Right lobe of liver (tissue), 4 donors: ENCODE results near the gene PDCD11.

Source experiments
- POLR2A ChIP-seq: fragments of 450-650 bp; IDR thresholded peaks from one replicate; pipeline ENCODE4 v1.6.1; 2017; ENCODE audit warnings: antibody characterized with exemption, mild to moderate bottlenecking
- TF ChIP-seq, protein P1 (sequence below), 4 donors: fragments of 200-600 bp in 3 of 4; fragments of 450-650 bp in 1 of 4; IDR thresholded peaks; one replicate each; pipeline versions ENCODE4 v1.5.1 to v1.8.0; 2016 to 2022; ENCODE audit warnings: antibody characterized with exemption in 4 of 4, mild to moderate bottlenecking in 2 of 4
- donor health status: DM: no; HTN: no; CAD: no.
- donor health status: DM: no; HTN: no; CAD: no.
- donor health status: DM: no; HTN: yes; CAD: no.

DNA sequence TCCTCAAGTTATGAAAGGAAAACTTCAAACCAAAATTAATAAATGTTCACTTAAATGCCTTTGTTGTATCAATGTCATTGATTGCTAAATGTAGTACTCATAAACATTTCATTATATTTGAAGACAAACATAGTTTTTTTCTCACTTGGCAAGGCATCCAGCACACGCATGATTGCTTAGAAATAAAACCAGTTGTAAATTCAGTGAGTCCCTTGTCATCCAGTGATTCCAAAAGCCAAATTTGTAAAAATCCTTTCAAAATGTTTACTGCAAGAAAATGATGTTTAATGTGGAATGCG is 90.9 kb downstream of the PDCD11 start:
- TF ChIP-seq, protein P1, sequence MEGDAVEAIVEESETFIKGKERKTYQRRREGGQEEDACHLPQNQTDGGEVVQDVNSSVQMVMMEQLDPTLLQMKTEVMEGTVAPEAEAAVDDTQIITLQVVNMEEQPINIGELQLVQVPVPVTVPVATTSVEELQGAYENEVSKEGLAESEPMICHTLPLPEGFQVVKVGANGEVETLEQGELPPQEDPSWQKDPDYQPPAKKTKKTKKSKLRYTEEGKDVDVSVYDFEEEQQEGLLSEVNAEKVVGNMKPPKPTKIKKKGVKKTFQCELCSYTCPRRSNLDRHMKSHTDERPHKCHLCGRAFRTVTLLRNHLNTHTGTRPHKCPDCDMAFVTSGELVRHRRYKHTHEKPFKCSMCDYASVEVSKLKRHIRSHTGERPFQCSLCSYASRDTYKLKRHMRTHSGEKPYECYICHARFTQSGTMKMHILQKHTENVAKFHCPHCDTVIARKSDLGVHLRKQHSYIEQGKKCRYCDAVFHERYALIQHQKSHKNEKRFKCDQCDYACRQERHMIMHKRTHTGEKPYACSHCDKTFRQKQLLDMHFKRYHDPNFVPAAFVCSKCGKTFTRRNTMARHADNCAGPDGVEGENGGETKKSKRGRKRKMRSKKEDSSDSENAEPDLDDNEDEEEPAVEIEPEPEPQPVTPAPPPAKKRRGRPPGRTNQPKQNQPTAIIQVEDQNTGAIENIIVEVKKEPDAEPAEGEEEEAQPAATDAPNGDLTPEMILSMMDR (IDR thresholded peaks at IDR 0.05) = no peak
- TF ChIP-seq POLR2A = no peak
